ENCODE measurements around the gene CRIP2.

The CRIP2 gene

DNA sequence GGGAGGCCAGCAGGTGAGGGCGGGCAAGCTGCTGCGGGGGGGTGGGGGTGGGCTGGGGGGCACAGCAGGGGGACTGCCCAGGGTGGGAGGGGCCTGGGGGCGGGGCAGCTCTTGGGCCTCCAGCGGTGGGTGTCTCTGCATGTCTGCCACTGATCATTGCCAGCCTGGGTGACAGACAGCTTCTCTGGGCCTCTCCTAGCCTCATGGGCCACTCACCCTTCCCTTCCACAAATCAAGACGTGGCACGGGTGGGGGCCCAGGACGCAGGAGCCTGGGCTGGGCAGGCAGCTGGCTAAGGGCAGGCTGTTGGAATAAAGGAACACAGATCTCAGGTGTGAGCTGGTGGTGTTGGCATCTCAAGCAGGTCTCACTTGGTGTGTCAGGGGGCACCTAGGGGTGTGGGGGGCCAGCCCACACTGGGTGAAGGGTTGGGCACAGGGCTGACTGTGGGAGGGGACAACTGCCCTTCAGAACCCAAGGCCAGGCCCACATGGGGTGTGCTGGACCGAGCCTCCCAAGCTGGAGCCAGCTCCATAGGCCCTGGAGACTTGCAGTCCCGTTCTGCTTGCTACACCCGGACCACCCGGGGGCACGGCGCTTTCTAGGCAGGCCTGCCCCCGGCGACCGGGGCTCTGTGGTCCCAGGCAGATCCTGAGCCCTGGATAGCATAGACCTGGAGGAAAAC is 19.4 kb downstream of the CRIP2 start:
- H3K9me2 ChIP-seq (ENCODE audit: low read depth, low read length): no peaks in the 10 kb centered on the region
- no peaks in the 10 kb centered on the region for H3K79me2 ChIP-seq (ENCODE audit: insufficient read depth, low read length)
- no peak overlapping the region for H3K4me2 ChIP-seq (ENCODE audit: low read length)
- no peaks in the 10 kb centered on the region for H3F3A ChIP-seq (ENCODE audit: insufficient read depth, low read length)
- no peak overlapping the region for H3K27ac ChIP-seq (ENCODE audit: low read depth, low read length, poor library complexity, severe bottlenecking)
- TF ChIP-seq, protein P1, sequence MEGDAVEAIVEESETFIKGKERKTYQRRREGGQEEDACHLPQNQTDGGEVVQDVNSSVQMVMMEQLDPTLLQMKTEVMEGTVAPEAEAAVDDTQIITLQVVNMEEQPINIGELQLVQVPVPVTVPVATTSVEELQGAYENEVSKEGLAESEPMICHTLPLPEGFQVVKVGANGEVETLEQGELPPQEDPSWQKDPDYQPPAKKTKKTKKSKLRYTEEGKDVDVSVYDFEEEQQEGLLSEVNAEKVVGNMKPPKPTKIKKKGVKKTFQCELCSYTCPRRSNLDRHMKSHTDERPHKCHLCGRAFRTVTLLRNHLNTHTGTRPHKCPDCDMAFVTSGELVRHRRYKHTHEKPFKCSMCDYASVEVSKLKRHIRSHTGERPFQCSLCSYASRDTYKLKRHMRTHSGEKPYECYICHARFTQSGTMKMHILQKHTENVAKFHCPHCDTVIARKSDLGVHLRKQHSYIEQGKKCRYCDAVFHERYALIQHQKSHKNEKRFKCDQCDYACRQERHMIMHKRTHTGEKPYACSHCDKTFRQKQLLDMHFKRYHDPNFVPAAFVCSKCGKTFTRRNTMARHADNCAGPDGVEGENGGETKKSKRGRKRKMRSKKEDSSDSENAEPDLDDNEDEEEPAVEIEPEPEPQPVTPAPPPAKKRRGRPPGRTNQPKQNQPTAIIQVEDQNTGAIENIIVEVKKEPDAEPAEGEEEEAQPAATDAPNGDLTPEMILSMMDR (IDR thresholded peaks at IDR 0.05; ENCODE audit: low read length): no peak
- no peak for TF ChIP-seq EZH2 (IDR thresholded peaks at IDR 0.05; ENCODE audit: borderline replicate concordance, low read length)
- peaks cover 8% of the 10 kb centered on the region for H3K36me3 ChIP-seq (ENCODE audit: insufficient read depth, low read length)
- no peaks in the 10 kb centered on the region for H3K9me3 ChIP-seq (ENCODE audit: low read length)
- H3K4me1 ChIP-seq (ENCODE audit: insufficient read depth, low read length, severe bottlenecking): peaks cover 13% of the 10 kb centered on the region
- no peak overlapping the region for H3K9ac ChIP-seq (ENCODE audit: low read length)
- no peaks in the 10 kb centered on the region for H3K27me3 ChIP-seq (ENCODE audit: insufficient read depth, low read length)
- H2AFZ ChIP-seq (ENCODE audit: low read length): no peak overlapping the region
- H3K4me3 ChIP-seq (ENCODE audit: low read depth, low read length, poor library complexity, severe bottlenecking): no peak overlapping the region
- H4K20me1 ChIP-seq (ENCODE audit: insufficient read depth, low read length): no peaks in the 10 kb centered on the region

DNA sequence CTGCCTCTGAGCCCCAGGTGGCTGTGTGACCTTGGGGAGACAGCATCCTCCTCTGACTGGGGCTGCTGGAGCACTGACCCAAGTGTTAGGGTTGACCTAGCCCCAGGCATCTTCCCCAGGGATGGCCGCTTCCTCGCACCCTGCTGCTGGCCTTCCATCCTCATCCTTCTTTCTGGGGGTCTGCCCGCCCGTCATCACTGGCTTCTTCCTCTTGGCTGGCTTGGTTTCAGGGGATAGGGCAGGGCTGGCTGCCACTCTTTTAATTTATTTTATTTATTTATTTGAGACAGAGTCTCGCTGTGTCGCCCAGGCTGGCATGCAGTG is 19.9 kb downstream of the CRIP2 start:
- Histone ChIP-seq H3K4me2 (ENCODE audit: low read length) (no peak overlapping the region), H3K27me3 (ENCODE audit: insufficient read depth, low read length) (no peaks in the 10 kb centered on the region), H3K27ac (ENCODE audit: low read depth, low read length, poor library complexity, severe bottlenecking) (no peak overlapping the region), H3K79me2 (ENCODE audit: insufficient read depth, low read length) (no peaks in the 10 kb centered on the region), H3K9me2 (ENCODE audit: low read depth, low read length) (no peaks in the 10 kb centered on the region), H3K4me1 (ENCODE audit: insufficient read depth, low read length, severe bottlenecking) (peaks cover 8% of the 10 kb centered on the region), H3K9ac (ENCODE audit: low read length) (no peak overlapping the region), H3K36me3 (ENCODE audit: insufficient read depth, low read length) (peaks cover 10% of the 10 kb centered on the region), H3F3A (ENCODE audit: insufficient read depth, low read length) (no peaks in the 10 kb centered on the region), H2AFZ (ENCODE audit: low read length) (no peak overlapping the region), H3K9me3 (ENCODE audit: low read length) (no peaks in the 10 kb centered on the region), H3K4me3 (ENCODE audit: low read depth, low read length, poor library complexity, severe bottlenecking) (no peak overlapping the region), H4K20me1 (ENCODE audit: insufficient read depth, low read length) (no peaks in the 10 kb centered on the region)
- TF ChIP-seq, protein P1 (IDR thresholded peaks at IDR 0.05; ENCODE audit: low read length): no peak
- no peak for TF ChIP-seq EZH2 (IDR thresholded peaks at IDR 0.05; ENCODE audit: borderline replicate concordance, low read length)

DNA sequence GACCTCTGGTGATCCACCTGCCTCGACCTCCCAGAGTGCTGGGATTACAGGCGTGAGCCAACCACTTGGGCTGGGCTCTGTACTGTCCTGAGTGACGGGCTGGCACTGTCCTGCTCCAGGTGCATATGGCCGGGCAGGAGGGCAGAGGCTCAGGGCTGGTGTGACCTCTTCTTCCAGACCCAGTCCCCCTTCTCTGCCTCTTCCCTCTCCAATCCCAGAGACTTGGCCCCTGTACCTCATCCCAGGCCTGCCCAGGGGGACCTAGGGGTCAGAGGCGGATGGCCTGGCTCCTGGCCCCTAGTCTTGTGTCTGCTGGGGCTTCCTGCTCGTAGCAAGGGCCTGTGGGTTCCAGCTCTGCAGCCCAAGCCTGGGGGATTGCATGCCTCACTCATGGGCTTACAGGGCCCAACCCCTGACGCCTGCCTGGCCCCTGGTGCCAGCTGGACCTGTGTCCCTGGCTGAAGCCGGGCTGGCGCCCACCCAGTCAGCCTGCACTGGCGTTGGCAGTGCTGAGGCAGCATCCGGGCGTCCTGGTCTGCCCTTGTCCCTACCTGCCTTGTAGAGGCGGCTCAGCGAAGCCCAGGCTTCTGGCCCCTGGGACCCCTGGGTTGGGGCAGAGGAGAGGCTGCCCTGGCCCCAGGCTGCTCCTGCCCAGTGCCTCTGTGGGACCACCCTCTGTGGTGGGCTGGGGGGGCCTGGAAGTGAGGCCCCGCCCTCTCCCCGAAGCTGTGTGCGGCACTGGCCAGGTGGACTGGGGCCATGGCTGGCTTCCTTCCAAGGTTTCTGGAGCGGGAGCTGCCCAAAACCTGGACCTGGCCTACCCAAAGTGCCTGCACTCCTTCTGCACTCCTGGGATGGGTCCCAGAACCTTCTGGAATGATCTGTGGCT is 20.7 kb downstream of the CRIP2 start:
- Histone ChIP-seq H2AFZ (ENCODE audit: low read length) (no peak overlapping the region), H3K27me3 (ENCODE audit: insufficient read depth, low read length) (no peaks in the 10 kb centered on the region), H3K4me2 (ENCODE audit: low read length) (no peak overlapping the region), H3K79me2 (ENCODE audit: insufficient read depth, low read length) (no peaks in the 10 kb centered on the region), H4K20me1 (ENCODE audit: insufficient read depth, low read length) (no peaks in the 10 kb centered on the region), H3K27ac (ENCODE audit: low read depth, low read length, poor library complexity, severe bottlenecking) (no peak overlapping the region), H3K9me2 (ENCODE audit: low read depth, low read length) (no peaks in the 10 kb centered on the region), H3K9me3 (ENCODE audit: low read length) (no peaks in the 10 kb centered on the region), H3F3A (ENCODE audit: insufficient read depth, low read length) (no peaks in the 10 kb centered on the region), H3K36me3 (ENCODE audit: insufficient read depth, low read length) (peaks cover 10% of the 10 kb centered on the region), H3K4me1 (ENCODE audit: insufficient read depth, low read length, severe bottlenecking) (peaks cover 7% of the 10 kb centered on the region), H3K9ac (ENCODE audit: low read length) (no peak overlapping the region), H3K4me3 (ENCODE audit: low read depth, low read length, poor library complexity, severe bottlenecking) (no peak overlapping the region)
- no peak for TF ChIP-seq EZH2 (IDR thresholded peaks at IDR 0.05; ENCODE audit: borderline replicate concordance, low read length)
- TF ChIP-seq, protein P1 (IDR thresholded peaks at IDR 0.05; ENCODE audit: low read length): no peak
